GM18526 (cell line): ENCODE measurements around the gene WDR86.

Source experiments
- POLR2A ChIP-seq: IDR thresholded peaks from 3 replicates; pipeline ENCODE4 v1.6.1; 2011; ENCODE audit not compliant: insufficient read length; ENCODE audit errors: extremely low read depth

WDR86 gene

DNA sequence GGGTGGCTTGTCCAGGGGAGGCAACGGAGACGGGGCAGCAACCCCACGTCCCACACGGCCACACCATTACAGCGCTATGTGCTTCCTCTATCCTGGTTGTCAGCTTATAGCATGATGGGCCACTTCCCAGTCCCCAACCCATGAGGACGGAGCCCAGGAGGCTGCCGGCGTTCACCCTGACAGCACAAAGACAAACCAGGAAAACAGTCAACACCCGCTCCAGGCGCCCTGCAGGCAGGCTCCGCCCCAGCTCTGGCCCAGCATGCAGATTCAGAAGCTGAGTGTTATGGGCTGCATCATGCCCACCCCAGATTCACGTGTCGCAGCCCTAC lies 14.8 kb downstream of the WDR86 start:
- no peak for TF ChIP-seq POLR2A

DNA sequence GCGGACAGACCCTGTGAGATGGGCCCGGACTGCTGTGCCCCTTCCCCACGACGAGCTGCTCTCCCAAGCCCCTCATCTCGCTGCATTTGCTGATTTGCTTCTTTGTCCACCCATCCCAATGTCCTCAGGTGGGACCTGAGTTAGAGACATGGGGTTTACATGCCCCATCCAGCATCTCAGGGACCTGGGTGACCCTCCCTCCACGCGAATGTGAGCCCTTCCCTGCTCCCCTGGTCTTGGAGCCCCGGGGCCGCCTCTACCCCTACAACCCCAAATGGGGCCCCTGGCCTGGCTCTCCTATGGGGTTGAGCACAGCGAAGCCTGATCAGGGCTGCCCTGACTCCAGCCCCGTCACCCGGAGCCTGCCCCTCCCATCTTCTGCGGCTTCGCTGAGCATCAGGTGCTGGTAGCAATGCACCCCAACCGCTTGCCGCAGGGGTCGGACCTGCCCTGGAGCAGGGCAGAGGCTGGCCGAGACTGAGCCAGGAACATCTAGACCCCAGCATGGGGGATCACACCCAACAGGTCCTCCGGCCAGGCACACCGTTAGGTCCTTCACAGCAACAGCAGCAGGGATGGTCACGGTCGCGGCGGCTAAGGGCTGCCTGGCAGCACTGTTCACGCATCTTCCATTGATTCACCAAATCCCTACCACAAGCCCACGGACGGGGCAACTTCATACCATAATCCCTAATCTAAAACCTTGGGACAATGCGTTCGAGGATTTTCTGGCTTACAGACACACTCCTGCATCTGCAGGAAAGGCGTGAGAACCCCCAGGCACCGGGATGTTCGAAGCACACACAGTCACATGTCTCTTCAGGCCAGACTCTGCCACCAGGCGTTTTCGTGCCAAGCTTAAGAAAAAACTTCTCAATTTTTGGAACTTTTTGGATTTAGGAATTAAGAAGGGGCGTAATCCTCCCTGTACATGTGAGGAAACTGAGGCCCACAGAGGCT lies 15.5 kb downstream of the WDR86 start:
- TF ChIP-seq POLR2A, result no peak

- TF ChIP-seq POLR2A, result no peak
These were observed 16.5 kb downstream of the WDR86 start for GRCh38 chr7:151393031-151393977.

DNA sequence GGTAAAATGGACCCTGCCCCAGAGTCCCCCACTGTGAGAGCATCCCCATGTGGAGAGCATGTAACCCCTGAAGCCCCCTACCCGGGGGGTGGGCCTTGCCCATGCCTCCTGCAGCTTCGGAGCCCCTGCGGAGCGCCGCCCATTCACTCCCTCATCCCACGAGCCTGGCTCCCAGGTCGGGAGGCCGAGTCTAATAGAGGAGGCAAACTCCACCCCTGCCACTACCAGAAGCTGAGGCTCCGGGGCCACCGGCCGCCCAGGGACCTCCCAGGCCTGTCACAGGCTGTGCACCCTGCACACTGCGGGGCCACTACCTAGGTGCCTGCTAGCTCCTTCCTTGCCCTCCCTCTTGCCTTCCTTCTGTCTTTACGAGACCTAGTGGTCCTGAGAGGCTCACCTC lies 17.4 kb downstream of the WDR86 start:
- no peak for TF ChIP-seq POLR2A

GRCh38 chr7:151392002-151392401 lies 17.8 kb downstream of the WDR86 start:
- no peak for TF ChIP-seq POLR2A

DNA sequence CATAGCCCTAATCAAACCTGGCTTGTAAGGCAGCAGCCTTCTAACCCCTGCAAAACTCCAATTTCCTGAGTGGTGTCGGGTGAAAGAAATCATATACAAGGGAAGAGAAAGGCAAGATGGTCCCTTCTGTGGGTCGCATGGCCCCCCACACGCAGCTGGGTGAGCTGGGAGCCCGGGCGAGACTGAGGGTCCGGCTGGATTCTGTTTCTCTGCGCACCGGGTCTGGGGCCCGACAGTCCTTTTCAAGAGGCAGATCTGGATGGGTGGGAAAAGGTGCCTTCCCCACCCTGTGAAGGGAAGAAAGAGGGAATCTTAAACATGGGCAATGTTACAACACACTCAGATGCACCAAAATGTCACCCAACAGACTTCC lies 18.5 kb downstream of the WDR86 start:
- TF ChIP-seq POLR2A, result no peak

GRCh38 chr7:151390598-151391357 lies 19.1 kb downstream of the WDR86 start:
- TF ChIP-seq POLR2A, result no peak

- TF ChIP-seq POLR2A, result no peak
These were observed 19.9 kb downstream of the WDR86 start for GRCh38 chr7:151389768-151390597.

DNA sequence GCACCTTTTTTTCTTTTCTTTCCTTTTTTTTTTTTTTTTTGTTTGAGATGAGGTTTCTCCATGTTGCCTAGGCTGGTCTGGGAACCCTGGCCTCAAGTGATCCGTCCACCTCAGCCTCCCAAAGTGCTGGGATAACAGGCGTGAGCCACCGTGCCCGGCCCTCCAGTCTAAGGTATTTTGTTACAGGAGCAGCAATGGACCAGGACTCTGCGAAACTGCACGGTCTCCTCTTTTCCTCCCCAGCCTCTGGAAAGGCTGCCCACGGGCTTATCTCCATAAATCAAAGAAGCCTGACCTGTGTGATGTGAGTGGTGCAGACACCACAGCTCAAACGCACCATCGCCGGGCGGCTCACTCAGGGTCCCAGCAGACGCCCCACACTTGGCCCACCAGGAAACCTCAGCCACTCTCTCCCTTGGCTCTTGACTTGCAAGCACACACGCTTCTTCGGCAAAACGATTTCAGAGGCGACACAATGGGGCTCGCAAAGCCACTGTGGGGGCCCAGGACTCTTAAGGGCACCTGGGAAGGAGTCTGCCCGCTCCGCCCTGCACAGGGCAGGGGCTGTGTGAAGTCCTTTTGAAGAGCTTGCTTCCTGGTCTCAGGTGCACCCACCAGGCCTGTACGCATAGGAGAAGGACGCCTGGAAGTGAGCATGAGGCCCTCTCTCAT lies 20.6 kb downstream of the WDR86 start:
- no peak for TF ChIP-seq POLR2A

DNA sequence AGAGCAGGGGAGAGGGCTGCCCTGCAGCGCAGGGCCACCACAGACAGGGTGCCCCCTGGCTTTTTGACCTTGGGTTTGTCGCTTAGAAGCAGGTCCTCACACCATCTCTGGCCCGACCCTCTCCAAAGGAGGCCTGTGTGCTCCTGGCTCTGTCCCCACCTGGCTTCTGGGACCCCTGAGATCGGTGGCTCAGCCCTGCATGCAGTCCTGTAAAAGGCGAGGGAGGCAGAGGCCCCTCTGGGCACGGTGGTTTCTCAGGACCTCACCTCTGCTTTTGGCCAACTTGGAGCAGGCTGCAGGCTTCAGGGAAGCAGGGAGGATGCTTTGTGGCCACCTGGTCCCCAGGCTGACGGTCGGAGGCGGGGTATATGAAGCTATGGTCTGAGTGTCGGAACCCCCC lies 21.4 kb downstream of the WDR86 start:
- no peak for TF ChIP-seq POLR2A

- TF ChIP-seq POLR2A, result no peak
These were observed 21.9 kb downstream of the WDR86 start for GRCh38 chr7:151388007-151388297.

DNA sequence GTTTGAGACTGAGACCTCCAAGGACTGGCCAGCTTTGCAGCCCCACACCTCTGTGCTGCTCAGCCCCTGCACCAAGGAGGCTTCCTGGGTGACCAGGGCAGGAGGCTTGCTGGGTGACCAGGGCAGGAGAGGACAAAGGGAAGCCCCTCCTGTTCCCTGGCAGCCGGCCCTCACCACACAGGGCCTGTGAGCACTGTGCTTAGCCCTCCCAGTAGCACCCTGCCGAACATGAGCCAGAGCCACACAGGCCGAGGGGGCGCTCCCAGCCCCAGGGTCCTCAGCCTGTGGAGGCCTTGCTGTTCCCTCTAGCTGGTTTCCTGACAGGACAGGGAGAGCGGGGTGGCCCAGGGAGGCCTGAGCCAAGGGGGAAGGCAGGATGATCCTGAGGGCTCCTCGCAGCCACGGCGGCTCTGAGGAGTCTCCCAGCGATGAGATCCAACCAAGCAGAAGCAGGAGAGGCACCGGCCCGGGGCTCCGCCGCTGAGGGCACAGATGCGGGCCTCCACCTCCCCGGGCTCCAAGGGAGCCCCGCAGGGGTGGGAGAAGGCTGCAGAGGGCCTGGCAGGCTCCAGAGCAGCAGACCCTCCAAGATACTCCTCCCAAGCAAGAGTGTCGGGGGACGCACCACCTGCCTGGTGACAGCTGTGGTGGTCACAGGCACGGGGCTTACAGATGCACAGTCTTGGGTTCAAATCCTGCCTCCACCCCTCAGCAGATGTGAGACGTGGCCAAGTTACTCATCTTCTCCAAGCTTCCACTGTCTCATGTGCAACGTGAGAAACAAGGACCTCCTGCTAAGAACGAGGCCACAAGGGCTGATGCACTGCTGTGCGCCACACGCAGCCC lies 22.5 kb downstream of the WDR86 start:
- no peak for TF ChIP-seq POLR2A

DNA sequence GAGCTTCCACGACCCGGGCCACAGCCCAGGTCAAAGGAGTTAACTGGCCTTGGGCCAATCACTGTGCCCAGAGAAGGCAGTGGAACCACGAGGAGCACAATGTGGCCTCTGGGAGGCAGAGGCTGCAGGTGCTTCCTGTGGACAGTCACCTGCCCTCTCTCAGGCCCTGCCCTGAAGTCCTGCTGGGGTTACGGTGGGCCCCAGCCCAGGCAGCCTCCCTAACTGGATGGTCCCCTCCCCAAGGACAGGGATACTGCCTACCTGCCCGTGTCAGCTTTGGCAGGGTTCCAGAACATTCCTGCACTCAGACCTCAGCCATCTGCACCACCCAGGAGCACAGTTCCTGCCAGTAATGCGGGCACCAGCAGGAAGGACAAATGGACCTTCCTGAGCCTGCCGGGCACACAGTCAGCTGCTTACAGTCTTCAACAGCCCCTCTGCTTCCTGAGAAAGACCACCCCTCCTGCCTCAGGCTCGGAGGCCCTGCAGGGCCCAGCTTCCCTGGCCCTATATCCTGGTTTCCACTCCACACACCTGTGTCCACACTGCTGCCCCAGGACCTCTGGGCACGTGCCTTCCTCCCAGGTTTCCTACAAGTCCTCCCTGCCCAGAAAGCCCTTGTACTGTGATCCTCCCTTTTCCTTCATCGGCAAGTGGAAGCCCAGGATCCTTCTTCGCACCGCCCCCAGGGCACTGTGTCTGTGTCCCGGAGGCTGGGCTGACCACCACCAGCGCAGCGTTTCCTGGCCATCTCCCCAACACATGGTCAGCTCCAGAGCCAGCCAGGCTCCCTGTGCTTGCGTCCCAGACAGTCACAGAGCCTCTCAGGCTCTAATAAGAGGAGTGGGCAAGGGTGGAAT lies 23.3 kb downstream of the WDR86 start:
- TF ChIP-seq POLR2A, result no peak
